Caco-2 (cell line): ENCODE data around the gene ANKRD44. TPM values are rescaled to one million over a fixed set of nuclear protein-coding genes. Genes with fewer than 3 reads are reported as not detected.

Experiments used
- BruUV-seq: library from RNA; stranded (reverse); fragments of 400-500 nt; replicated peaks from 2 replicates; lab custom pipeline; 2021; lab: Mats Ljungman, UMichigan
- CTCF ChIA-PET: fragments of 300-600 bp; sonication (Branson Sonifier 250); formaldehyde crosslinking; loops from one replicate; lab custom pipeline; 2022; ENCODE audit warnings: antibody characterized with exemption; lab: Charles Lee
- POLR2A ChIA-PET: fragments of 300-600 bp; sonication (Branson Sonifier 250); formaldehyde crosslinking; loops from one replicate; lab custom pipeline; 2022; ENCODE audit warnings: antibody characterized with exemption; lab: Charles Lee
- DNase-seq, 2 experiments: peaks; one replicate each; pipeline versions ENCODE4 v3.0.0 to v3.0.0-alpha.2; 2020 to 2022
- H3K27me3 ChIP-seq: replicated peaks from 2 replicates; pipeline ENCODE4 v1.6.0; 2011; ENCODE audit warnings: low read length; ENCODE audit not compliant: control insufficient read depth, insufficient read depth
- H3K36me3 ChIP-seq: 2 replicates; pipeline ENCODE4 v1.5.1; 2011; ENCODE audit warnings: low read length; ENCODE audit not compliant: control insufficient read depth, insufficient read depth
- H3K4me1 ChIP-seq: fragments of 250-450 bp; sonication (Bioruptor Pico); 2 replicates; pipeline ENCODE4 v1.5.1; 2020; ENCODE audit warnings: mild to moderate bottlenecking
- H3K4me3 ChIP-seq: 2 replicates; pipeline ENCODE4 v1.5.1; 2011; ENCODE audit warnings: low read depth, mild to moderate bottlenecking, control low read depth, low read length
- H3K9me3 ChIP-seq: fragments of 250-450 bp; sonication (Bioruptor Pico); 2 replicates; pipeline ENCODE4 v1.5.1; 2020; ENCODE audit warnings: mild to moderate bottlenecking, moderate library complexity
- H3K27ac Mint-ChIP-seq: one replicate; pipeline ENCODE4 v1.8.0; 2022; ENCODE audit warnings: mixed read lengths; ENCODE audit not compliant: unreplicated experiment
- H3K27me3 Mint-ChIP-seq: one replicate; pipeline ENCODE4 v1.8.0; 2022; ENCODE audit warnings: mixed read lengths; ENCODE audit not compliant: insufficient read depth, unreplicated experiment
- H3K36me3 Mint-ChIP-seq: one replicate; pipeline ENCODE4 v1.8.0; 2022; ENCODE audit warnings: mild to moderate bottlenecking, mixed read lengths; ENCODE audit not compliant: insufficient read depth, unreplicated experiment
- H3K4me1 Mint-ChIP-seq: one replicate; pipeline ENCODE4 v1.8.0; 2022; ENCODE audit warnings: low read depth, mixed read lengths; ENCODE audit not compliant: unreplicated experiment
- H3K4me3 Mint-ChIP-seq: one replicate; pipeline ENCODE4 v1.8.0; 2022; ENCODE audit warnings: mild to moderate bottlenecking, moderate library complexity, mixed read lengths; ENCODE audit not compliant: unreplicated experiment
- H3K9me3 Mint-ChIP-seq: one replicate; pipeline ENCODE4 v1.8.0; 2022; ENCODE audit warnings: mixed read lengths; ENCODE audit not compliant: unreplicated experiment
- CTCF ChIP-seq, 2 experiments: fragments of 200-600 bp in 1 of 2; IDR thresholded peaks; 1 replicate in 1 of 2; 2 replicates in 1 of 2; pipeline versions ENCODE4 v1.5.1 to v1.8.0; 2011 to 2022; ENCODE audit warnings: antibody characterized with exemption in 1 of 2, control low read depth in 1 of 2, inconsistent platforms in 1 of 2, low read depth in 1 of 2, low read length in 1 of 2, mild to moderate bottlenecking in 1 of 2, moderate library complexity in 1 of 2; ENCODE audit not compliant: insufficient read depth in 1 of 2, severe bottlenecking in 1 of 2, unreplicated experiment in 1 of 2
- intact Hi-C: fragments of 100-400 bp; cut with micrococcal nuclease; formaldehyde crosslinking; loops from one replicate; pipeline ENCODE4 v1.10.0; 2022; ENCODE audit not compliant: unreplicated experiment
- total RNA-seq: library from RNA; stranded (reverse); gene quantifications from 2 replicates; pipeline ENCODE4 v1.2.3, GENCODE V29; 2022

ANKRD44 gene
- total RNA-seq, 1 experiment from 2014 or later, result 1.0 TPM

DNA sequence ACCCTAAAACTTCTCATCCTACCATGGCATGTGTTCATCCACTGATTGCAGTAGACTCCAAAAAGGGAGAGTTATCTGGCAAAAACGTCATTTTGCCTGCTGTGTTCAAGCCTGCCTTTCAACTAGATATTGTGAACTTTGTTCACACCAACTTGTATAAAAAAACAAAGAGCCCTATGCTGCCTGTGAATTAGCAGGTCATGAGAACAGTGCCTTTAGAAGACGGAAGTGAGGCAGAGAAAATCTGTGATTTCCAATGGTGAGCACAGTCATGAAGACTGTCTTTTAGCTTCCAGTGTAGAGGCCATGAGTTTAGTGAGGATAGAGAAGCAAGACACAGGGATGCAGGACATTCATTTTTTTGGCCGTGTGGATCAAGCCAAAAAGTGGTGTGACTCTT is 280.5 kb downstream of the ANKRD44 start:
- POLR2A ChIA-PET, result no interaction called here
- Histone ChIP-seq H3K4me3 (no peak overlapping the region), H3K9me3 (no peaks in the 10 kb centered on the region), H3K27me3 (no peaks in the 10 kb centered on the region), H3K4me1 (no peaks in the 10 kb centered on the region), H3K36me3 (no peaks in the 10 kb centered on the region)
- Mint-ChIP-seq H3K4me1 (no peaks in the 10 kb centered on the region), H3K27ac (no peak overlapping the region), H3K36me3 (no peaks in the 10 kb centered on the region), H3K9me3 (peaks cover 10% of the 10 kb centered on the region), H3K27me3 (peaks cover 3% of the 10 kb centered on the region), H3K4me3 (no peak overlapping the region)
- BruUV-seq, result no TSS peak
- no peak for DNase-seq
- intact Hi-C loops, result no loop called here
- no peak for TF ChIP-seq CTCF (IDR thresholded peaks at IDR 0.05; ENCODE audit: insufficient read depth in 1 of 2, low read depth in 1 of 2, low read length in 1 of 2, severe bottlenecking in 1 of 2, unreplicated experiment in 1 of 2)
- CTCF ChIA-PET, result no interaction called here

GRCh38 chr2:197028633-197029032 is 281.9 kb downstream of the ANKRD44 start:
- CTCF ChIA-PET, result no interaction called here

GRCh38 chr2:197028230-197028629 is 282.4 kb downstream of the ANKRD44 start:
- intact Hi-C loops, result no loop called here
- Mint-ChIP-seq H3K4me1 (no peaks in the 10 kb centered on the region), H3K27me3 (peaks cover 3% of the 10 kb centered on the region), H3K9me3 (peaks cover 10% of the 10 kb centered on the region), H3K4me3 (no peak overlapping the region), H3K36me3 (no peaks in the 10 kb centered on the region), H3K27ac (no peak overlapping the region)
- POLR2A ChIA-PET, result no interaction called here
- no peaks in the 10 kb centered on the region for H3K4me1 ChIP-seq
- no peak overlapping the region for H3K4me3 ChIP-seq
- no peaks in the 10 kb centered on the region for H3K36me3 ChIP-seq
- H3K9me3 ChIP-seq, result no peaks in the 10 kb centered on the region
- CTCF ChIA-PET, result no interaction called here
- no peaks in the 10 kb centered on the region for H3K27me3 ChIP-seq
- DNase-seq, result no peak
- no peak for TF ChIP-seq CTCF (IDR thresholded peaks at IDR 0.05; ENCODE audit: insufficient read depth in 1 of 2, low read depth in 1 of 2, low read length in 1 of 2, severe bottlenecking in 1 of 2, unreplicated experiment in 1 of 2)
- BruUV-seq, result no TSS peak

More at GRCh38 chr2:197028633-197029032, 281.9 kb downstream of the ANKRD44 start:
- intact Hi-C loops, result no loop called here
- Mint-ChIP-seq H3K36me3 (no peaks in the 10 kb centered on the region), H3K9me3 (peaks cover 10% of the 10 kb centered on the region), H3K4me1 (no peaks in the 10 kb centered on the region), H3K27me3 (peaks cover 3% of the 10 kb centered on the region), H3K27ac (no peak overlapping the region), H3K4me3 (no peak overlapping the region)
- no TSS peak for BruUV-seq
- Histone ChIP-seq H3K9me3 (no peaks in the 10 kb centered on the region), H3K27me3 (no peaks in the 10 kb centered on the region), H3K4me3 (no peak overlapping the region), H3K36me3 (no peaks in the 10 kb centered on the region), H3K4me1 (no peaks in the 10 kb centered on the region)
- DNase-seq, result no peak
- TF ChIP-seq CTCF (IDR thresholded peaks at IDR 0.05; ENCODE audit: insufficient read depth in 1 of 2, low read depth in 1 of 2, low read length in 1 of 2, severe bottlenecking in 1 of 2, unreplicated experiment in 1 of 2), result no peak
- POLR2A ChIA-PET, result no interaction called here
